H9 (cell line): ENCODE results near the gene PCDH9. TPM values are rescaled to one million over a fixed set of nuclear protein-coding genes. Genes with fewer than 3 reads are reported as not detected.

Experiments used
- DNase-seq: peaks from one replicate; pipeline ENCODE4 v3.0.0-alpha.2; 2017
- H2AFZ ChIP-seq: one replicate; pipeline ENCODE4 v1.6.1; 2013; ENCODE audit warnings: mild to moderate bottlenecking, low read length, control low read depth, moderate library complexity
- H2AK5ac ChIP-seq: 2 replicates; pipeline ENCODE4 v1.6.1; 2013; ENCODE audit warnings: low read length, control low read depth, mixed read lengths; ENCODE audit not compliant: insufficient read length
- H2BK120ac ChIP-seq: one replicate; pipeline ENCODE4 v1.6.1; 2013; ENCODE audit warnings: low read depth, mild to moderate bottlenecking, low read length, control low read depth, inconsistent platforms; ENCODE audit not compliant: poor library complexity, severe bottlenecking
- H2BK12ac ChIP-seq: 2 replicates; pipeline ENCODE4 v1.6.1; 2013; ENCODE audit warnings: low read length, control low read depth, mixed read lengths, low read depth; ENCODE audit not compliant: insufficient read length
- H2BK15ac ChIP-seq: 2 replicates; pipeline ENCODE4 v1.6.1; 2013; ENCODE audit warnings: low read depth, low read length, control low read depth
- H2BK20ac ChIP-seq: one replicate; pipeline ENCODE4 v1.6.1; 2013; ENCODE audit warnings: low read depth, mild to moderate bottlenecking, low read length, control low read depth, inconsistent platforms; ENCODE audit not compliant: poor library complexity, severe bottlenecking
- H2BK5ac ChIP-seq: 2 replicates; pipeline ENCODE4 v1.6.1; 2013; ENCODE audit warnings: low read length, control low read depth, mixed read lengths; ENCODE audit not compliant: insufficient read length
- H3K14ac ChIP-seq: 2 replicates; pipeline ENCODE4 v1.6.1; 2013; ENCODE audit warnings: low read length, control low read depth; ENCODE audit not compliant: insufficient read depth
- H3K18ac ChIP-seq: 2 replicates; pipeline ENCODE4 v1.6.1; 2013; ENCODE audit warnings: low read depth, mild to moderate bottlenecking, mixed read lengths, low read length, control low read depth; ENCODE audit not compliant: insufficient read length
- H3K23ac ChIP-seq: 2 replicates; pipeline ENCODE4 v1.6.1; 2013; ENCODE audit warnings: low read length, control low read depth, mixed read lengths, low read depth; ENCODE audit not compliant: insufficient read length
- H3K23me2 ChIP-seq: 2 replicates; pipeline ENCODE4 v1.6.1; 2013; ENCODE audit warnings: low read depth, mild to moderate bottlenecking, mixed read lengths, low read length, control low read depth; ENCODE audit not compliant: insufficient read length, poor library complexity, severe bottlenecking
- H3K27ac ChIP-seq: 2 replicates; pipeline ENCODE4 v1.5.1; 2013; ENCODE audit warnings: low read length, control low read depth, mixed read lengths, low read depth; ENCODE audit not compliant: insufficient read length
- H3K27me3 ChIP-seq: 2 replicates; pipeline ENCODE4 v1.6.1; 2013; ENCODE audit warnings: low read length, control low read depth, inconsistent platforms; ENCODE audit not compliant: insufficient read depth
- H3K4ac ChIP-seq: 2 replicates; pipeline ENCODE4 v1.6.1; 2013; ENCODE audit warnings: low read depth, mild to moderate bottlenecking, control low read depth, inconsistent platforms, low read length, moderate library complexity
- H3K4me1 ChIP-seq: 2 replicates; pipeline ENCODE4 v1.6.1; 2013; ENCODE audit warnings: low read length, control low read depth, inconsistent platforms; ENCODE audit not compliant: insufficient read depth
- H3K4me2 ChIP-seq: 2 replicates; pipeline ENCODE4 v1.6.1; 2013; ENCODE audit warnings: low read length, control low read depth, mixed read lengths; ENCODE audit not compliant: insufficient read length, insufficient read depth
- H3K56ac ChIP-seq: 2 replicates; pipeline ENCODE4 v1.6.1; 2013; ENCODE audit warnings: low read depth, mild to moderate bottlenecking, mixed read lengths, low read length, control low read depth; ENCODE audit not compliant: insufficient read length
- H3K79me1 ChIP-seq: 2 replicates; pipeline ENCODE4 v1.6.1; 2013; ENCODE audit warnings: low read depth, mild to moderate bottlenecking, moderate library complexity, low read length, control low read depth, inconsistent platforms; ENCODE audit not compliant: insufficient read depth, poor library complexity, severe bottlenecking
- H3K79me2 ChIP-seq: 2 replicates; pipeline ENCODE4 v1.6.1; 2013; ENCODE audit warnings: low read length, control low read depth, inconsistent platforms; ENCODE audit not compliant: insufficient read depth
- H3K9ac ChIP-seq: 2 replicates; pipeline ENCODE4 v1.6.1; 2013; ENCODE audit warnings: low read length, control low read depth, mixed read lengths; ENCODE audit not compliant: insufficient read length; ENCODE audit errors: extremely low read depth
- H3K9me3 ChIP-seq: one replicate; pipeline ENCODE4 v1.6.1; 2013; ENCODE audit warnings: low read depth, low read length, inconsistent platforms; ENCODE audit not compliant: control insufficient read depth
- H3T11ph ChIP-seq: one replicate; pipeline ENCODE4 v1.6.1; 2013; ENCODE audit warnings: mild to moderate bottlenecking, low read length, control low read depth, inconsistent platforms
- H4K20me1 ChIP-seq: one replicate; pipeline ENCODE4 v1.6.1; 2013; ENCODE audit not compliant: control insufficient read depth, insufficient read length, insufficient read depth
- H4K5ac ChIP-seq: 2 replicates; pipeline ENCODE4 v1.6.1; 2013; ENCODE audit warnings: low read depth, mild to moderate bottlenecking, mixed read lengths, low read length, control low read depth; ENCODE audit not compliant: insufficient read length
- H4K8ac ChIP-seq: replicated peaks from 2 replicates; pipeline ENCODE4 v1.6.1; 2013; ENCODE audit warnings: low read length, control low read depth, mixed read lengths, low read depth; ENCODE audit not compliant: insufficient read length
- H4K91ac ChIP-seq: 2 replicates; pipeline ENCODE4 v1.6.1; 2013; ENCODE audit warnings: low read depth, mild to moderate bottlenecking, moderate library complexity, mixed read lengths, low read length, control low read depth; ENCODE audit not compliant: insufficient read length
- H3K27ac Mint-ChIP-seq, 3 experiments: 2 replicates in 2 of 3; 3 replicates in 1 of 3; pipeline ENCODE4 v1.8.0; 2020 to 2021; ENCODE audit warnings: mixed read lengths in 3 of 3, mild to moderate bottlenecking in 1 of 3, moderate library complexity in 1 of 3
- H3K27me3 Mint-ChIP-seq: 2 replicates; pipeline ENCODE4 v1.8.0; 2021; ENCODE audit warnings: low read depth, mild to moderate bottlenecking, moderate library complexity, mixed read lengths
- H3K36me3 Mint-ChIP-seq, 3 experiments: 2 replicates in 2 of 3; 3 replicates in 1 of 3; pipeline ENCODE4 v1.8.0; 2020 to 2021; ENCODE audit warnings: low read depth in 3 of 3, mixed read lengths in 3 of 3; ENCODE audit not compliant: insufficient read depth in 1 of 3
- H3K4me1 Mint-ChIP-seq, 2 experiments: 2 replicates each; pipeline ENCODE4 v1.8.0; 2020; ENCODE audit warnings: mixed read lengths in 2 of 2
- H3K4me3 Mint-ChIP-seq, 2 experiments: 2 replicates in 1 of 2; 3 replicates in 1 of 2; pipeline ENCODE4 v1.8.0; 2020 to 2021; ENCODE audit warnings: mild to moderate bottlenecking in 2 of 2, mixed read lengths in 2 of 2, moderate library complexity in 1 of 2
- H3K9me3 Mint-ChIP-seq, 2 experiments: 2 replicates in 1 of 2; 3 replicates in 1 of 2; pipeline ENCODE4 v1.8.0; 2020; ENCODE audit warnings: mild to moderate bottlenecking in 2 of 2, mixed read lengths in 2 of 2, moderate library complexity in 1 of 2
- CTCF ChIP-seq: fragments of 200-600 bp; sonication (generic); conservative IDR thresholded peaks from 3 replicates; pipeline ENCODE4 v1.8.0; 2021; ENCODE audit warnings: antibody characterized with exemption, mild to moderate bottlenecking
- WGBS: extraction: QIAGEN DNeasy Blood & Tissue Kit; methylation state at CpG from one replicate; pipeline ENCODE4 v1.1.7; 2013; ENCODE audit warnings: missing lambda C conversion rate, low lambda C conversion rate, mixed read lengths; ENCODE audit not compliant: insufficient read length; ENCODE audit errors: extremely low coverage; 5-methylcytosine and 5-hydroxymethylcytosine counted together
- total RNA-seq: library from RNA; stranded (reverse); gene quantifications from 2 replicates; pipeline ENCODE4 v1.2.1, GENCODE V29; 2021

PCDH9 gene
- total RNA-seq, 1 experiment from 2014 or later = 0.11 TPM

GRCh38 chr13:67076378-67076777, 153.8 kb downstream of the PCDH9 start:
- Histone ChIP-seq H3K27ac (no peak overlapping the region), H3K4ac (no peak overlapping the region), H3K79me2 (no peaks in the 10 kb centered on the region), H3K23ac (no peak overlapping the region), H4K5ac (no peak overlapping the region), H3K4me2 (no peak overlapping the region), H2AK5ac (no peak overlapping the region), H4K91ac (no peak overlapping the region), H3K23me2 (no peaks in the 10 kb centered on the region), H3K56ac (no peak overlapping the region), H3K18ac (no peak overlapping the region), H2BK20ac (no peak overlapping the region), H2BK120ac (no peak overlapping the region), H4K20me1 (no peaks in the 10 kb centered on the region), H3K79me1 (no peaks in the 10 kb centered on the region), H3K9ac (no peak overlapping the region), H3K9me3 (no peaks in the 10 kb centered on the region), H3K27me3 (no peaks in the 10 kb centered on the region), H3K4me1 (no peaks in the 10 kb centered on the region), H2BK5ac (no peak overlapping the region), H3K14ac (no peak overlapping the region), H4K8ac (no peak overlapping the region), H2AFZ (no peak overlapping the region), H2BK12ac (no peak overlapping the region), H2BK15ac (no peak overlapping the region), H3T11ph (no peak overlapping the region)
- no peak for DNase-seq
- no CpG with 5 or more reads among the region's 3 CpGs for WGBS
- no peak for TF ChIP-seq CTCF
- H3K9me3 Mint-ChIP-seq = no peaks in the 10 kb centered on the region; a peak in 1 of 5 replicates
- H3K4me3 Mint-ChIP-seq = no peak overlapping the region
- no peaks in the 10 kb centered on the region for H3K27me3 Mint-ChIP-seq
- no peaks in the 10 kb centered on the region for H3K36me3 Mint-ChIP-seq
- no peak overlapping the region for H3K27ac Mint-ChIP-seq
- H3K4me1 Mint-ChIP-seq = no peaks in the 10 kb centered on the region
